Colon (tissue), 2 donors: ENCODE data around the gene PER2.
"Not testable (repeated sequence)": the region's sequence is repeated elsewhere in the genome, so short reads cannot be mapped to it uniquely, and the experiment has no call there.

Source experiments
- FAIRE-seq: peaks from 2 replicates; lab custom pipeline; 2012; peaks lifted over from hg19 to GRCh38; lab: Jason Lieb, UNC
- donor health status: control.
- donor health status: control.

Gene PER2

GRCh38 chr2:238286095-238286494, 2.3 kb downstream of the PER2 start:
- no peak for FAIRE-seq

DNA sequence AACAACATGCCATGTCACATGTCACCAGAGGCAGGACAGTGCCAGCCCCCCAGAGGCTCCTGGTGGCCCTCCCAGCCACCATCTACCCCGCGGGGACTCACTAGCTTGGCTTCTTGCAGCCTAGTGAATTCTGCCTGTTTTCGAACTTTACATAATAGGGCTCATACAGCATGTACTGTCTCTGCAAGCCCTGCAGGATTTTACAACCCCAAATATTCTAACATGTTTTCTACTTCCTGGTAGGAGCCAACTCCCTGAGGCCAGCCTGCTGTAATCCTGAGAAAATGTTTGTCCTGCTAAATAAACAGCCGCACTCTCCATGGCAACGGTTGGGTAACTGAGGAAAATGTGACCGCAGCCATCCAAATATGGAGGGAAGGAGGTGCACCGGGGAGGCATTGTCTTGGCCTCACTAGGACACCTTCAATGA, 2.7 kb downstream of the PER2 start:
- FAIRE-seq = no peak

DNA sequence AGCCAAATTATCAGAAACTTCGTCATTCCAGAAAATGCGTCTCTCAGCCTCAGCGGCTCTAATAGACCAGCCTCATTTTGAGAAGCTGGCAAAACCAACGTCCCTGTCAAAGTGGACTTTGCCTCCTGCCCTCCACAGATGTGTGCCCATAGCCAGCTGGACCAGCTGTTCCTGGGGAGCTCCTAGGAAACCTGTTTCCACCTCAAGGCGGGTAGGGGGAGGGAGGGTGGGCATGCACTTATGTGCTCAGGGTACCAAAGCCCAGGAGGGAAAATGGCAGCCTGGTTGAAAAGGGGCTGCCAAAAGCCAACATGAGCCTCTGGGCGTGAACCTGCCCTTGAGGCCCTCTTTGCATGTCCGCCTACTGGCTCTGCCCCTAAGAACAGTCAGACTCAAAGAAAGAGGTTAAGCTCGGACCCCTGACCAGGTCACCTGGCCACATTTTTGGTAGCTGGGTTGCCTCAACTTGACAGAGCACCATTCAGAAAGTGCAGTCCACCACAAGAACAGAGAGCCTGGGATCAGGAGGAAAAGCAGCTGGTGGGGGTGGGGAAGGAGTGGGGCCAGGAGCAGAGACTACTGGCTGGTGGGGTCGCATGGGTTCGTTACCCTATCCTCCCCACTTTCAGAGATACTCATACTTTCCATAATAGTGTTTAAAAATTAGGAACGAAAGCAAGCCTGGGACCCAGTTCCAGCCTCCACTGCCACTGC, 3.5 kb downstream of the PER2 start:
- no peak for FAIRE-seq

DNA sequence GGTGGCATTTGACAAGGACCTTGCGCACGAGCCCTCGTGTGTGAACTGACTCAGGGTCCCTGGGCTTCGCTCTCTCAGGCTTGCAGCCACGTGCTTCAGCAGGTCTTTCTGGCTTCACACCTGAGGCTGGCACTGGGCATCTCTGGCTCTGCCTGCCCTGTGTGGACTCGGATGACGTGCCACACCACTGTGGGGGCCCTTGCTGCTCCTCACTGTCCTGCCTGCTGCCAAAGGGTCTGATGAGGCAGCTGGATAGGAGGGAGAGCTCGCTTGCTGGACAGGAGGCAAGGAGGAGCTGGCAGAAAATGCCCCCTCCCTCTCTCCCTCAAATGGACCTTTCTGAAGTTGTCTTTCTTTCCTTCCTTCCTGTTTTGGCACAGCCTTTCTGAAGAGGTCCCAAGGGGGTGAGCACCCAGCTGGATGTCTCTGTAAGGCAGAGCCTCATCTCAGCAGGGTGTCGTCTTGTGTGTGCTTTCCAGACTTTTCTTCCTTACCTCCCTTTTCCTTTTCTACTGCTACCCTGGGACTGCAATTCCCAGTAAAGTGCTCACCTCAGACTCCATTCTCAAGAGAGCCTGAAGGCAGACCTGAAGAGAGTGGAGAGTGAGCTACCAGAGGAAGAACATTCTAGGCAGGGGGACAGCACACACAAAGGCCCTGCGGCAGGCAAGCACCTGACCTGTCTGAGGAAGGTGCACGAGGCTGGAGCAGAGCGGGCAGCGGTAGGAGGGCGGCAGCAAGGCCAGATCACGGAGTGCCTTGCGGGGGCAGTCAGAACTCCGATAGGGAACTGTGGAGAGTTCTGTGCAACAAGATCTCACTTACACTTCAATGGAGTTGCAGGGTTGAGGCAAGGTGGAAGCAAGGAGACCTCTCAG, 5.3 kb downstream of the PER2 start:
- no peak for FAIRE-seq

- FAIRE-seq = no peak
Observed at GRCh38 chr2:238281826-238282480, 6.5 kb downstream of the PER2 start.

- no peak for FAIRE-seq
Observed at GRCh38 chr2:238280083-238280825, 8.2 kb downstream of the PER2 start.

DNA sequence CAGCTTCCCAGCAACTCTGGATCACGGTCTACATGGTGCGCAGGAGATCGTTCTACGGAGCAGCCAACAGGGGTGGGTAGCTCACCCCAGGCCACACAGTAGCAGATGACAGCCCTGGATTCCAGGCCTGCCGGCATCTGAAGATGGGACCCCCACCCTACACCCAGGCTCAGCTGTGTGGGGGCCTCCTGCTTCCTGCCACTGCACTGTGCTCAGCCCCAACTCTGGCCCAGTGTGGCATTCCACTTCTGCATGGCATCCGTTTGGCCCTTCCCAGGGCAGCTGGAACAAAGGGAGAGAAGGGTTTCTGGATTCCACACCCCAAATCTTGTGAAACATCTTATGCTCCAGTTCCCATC, 9.1 kb downstream of the PER2 start:
- no peak for FAIRE-seq

DNA sequence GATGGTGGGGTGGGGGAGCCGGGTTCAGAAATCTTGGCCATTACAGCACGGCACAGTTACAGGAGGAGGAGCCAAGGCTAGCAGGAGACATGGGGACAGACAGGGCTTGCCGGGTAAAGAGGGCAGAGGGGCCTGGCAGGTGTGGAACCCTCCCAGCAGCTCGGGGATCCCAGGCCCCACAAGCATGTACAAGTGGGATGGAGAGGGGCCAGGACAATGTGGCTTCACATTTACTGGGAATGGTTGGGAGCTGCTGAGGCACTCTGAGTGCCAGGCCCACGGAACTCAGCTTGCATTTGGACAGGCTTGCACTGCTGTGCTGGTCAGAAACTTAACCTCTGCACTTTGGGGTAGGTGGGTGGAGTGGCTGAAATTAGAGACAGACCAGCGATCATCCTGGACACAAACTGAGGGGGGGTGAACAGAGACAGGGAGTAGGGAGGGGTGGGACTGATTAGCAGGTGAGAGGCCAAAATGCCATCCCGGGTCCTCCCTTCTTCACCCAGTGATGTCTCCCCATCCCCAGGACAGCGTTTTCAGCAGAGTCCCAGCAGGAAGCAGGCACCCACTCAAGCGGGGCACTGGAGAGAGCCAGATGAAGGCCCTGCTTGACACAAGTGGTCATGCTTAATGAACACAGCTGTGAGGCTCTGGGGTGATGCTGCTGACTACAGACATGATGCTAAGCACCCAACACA, 9.6 kb downstream of the PER2 start:
- FAIRE-seq = no peak

DNA sequence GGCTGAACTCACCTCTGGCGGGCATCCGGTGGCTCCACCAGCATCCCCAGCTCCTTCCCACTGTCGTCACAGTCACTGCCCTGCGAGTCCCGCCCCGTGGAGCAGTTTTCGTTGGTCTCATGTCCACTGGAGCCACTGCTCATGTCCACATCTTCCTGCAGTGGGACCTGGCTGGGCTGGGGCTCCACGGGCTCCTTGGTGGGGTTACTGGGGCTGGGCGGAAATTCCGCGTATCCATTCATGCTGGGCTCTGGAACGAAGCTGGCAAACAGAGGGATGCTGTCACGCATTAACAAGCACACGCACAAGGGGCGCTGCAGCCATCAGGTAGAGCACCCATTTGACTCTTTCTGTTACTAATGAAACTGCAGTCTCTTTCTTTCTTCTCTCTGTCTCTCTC, 10.7 kb downstream of the PER2 start:
- no peak for FAIRE-seq

GRCh38 chr2:238274152-238274865, 14.1 kb downstream of the PER2 start:
- FAIRE-seq = no peak

GRCh38 chr2:238273433-238273832, 15.0 kb downstream of the PER2 start:
- FAIRE-seq = not testable (repeated sequence)

DNA sequence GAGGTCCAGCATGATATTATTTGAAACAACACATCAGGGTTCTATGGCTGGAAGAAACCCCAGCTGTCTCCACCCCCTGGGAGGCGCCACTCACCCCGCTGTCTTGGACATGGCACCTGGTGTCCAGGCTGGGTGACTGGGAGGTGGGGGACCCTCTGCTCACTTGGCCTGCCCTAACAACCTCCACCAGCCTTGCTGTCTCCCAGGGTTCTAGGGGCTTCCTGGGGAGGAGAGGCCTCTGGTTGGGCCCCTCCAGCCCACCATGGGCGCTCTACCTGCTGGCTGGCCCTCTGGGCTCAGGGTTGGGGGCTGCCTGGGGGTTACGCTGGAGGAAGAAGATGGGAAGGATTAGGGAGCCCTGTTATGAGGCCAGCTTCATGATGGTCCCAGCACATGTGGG, 16.3 kb downstream of the PER2 start:
- FAIRE-seq = no peak

- FAIRE-seq = not testable (repeated sequence)
Observed at GRCh38 chr2:238271686-238272085, 16.7 kb downstream of the PER2 start.

DNA sequence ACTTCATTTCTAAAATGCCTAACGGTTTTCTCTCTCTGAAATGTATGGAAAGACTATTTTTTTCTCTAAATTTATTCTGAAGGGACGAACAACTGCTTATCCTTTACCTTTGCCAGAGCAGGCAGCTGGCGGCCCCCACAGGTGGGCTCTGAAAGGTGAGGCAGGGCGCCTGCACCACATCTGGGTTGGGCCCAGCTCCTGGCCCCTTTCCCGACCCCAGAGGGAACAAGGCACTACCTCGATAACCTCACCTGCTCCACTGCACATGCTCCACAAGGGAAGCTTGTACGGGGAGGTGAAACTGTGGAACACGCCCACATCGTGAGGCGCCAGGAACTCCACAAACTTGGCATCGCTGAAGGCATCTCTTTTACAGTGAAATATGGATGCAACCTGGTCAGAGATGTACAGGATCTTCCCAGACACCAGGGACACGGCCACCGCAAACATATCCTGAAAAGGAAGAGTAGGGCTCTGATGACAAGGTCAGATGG, 17.3 kb downstream of the PER2 start:
- FAIRE-seq = no peak

GRCh38 chr2:238270606-238271005, 17.8 kb downstream of the PER2 start:
- no peak for FAIRE-seq

DNA sequence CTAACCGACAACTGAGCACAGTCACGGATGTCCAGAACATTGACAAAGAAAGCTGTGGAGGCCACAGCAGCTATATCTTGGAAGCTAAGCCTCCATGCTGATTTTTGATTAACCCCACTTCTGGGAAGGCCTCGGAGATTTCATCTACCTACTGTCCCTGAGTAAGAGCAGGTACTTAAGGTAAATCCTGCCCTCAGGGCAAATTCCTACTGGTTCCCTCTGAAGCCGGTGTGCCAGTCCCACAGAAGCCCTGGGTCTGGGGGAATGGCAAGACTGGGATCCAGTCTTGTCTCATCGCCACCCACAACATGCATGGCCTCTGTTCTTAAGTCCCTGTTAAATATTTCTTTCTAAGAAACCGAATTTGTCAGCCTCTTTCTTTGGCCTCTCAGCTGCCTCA, 18.7 kb downstream of the PER2 start:
- FAIRE-seq = no peak

GRCh38 chr2:238267884-238268680, 20.3 kb downstream of the PER2 start:
- FAIRE-seq = no peak

DNA sequence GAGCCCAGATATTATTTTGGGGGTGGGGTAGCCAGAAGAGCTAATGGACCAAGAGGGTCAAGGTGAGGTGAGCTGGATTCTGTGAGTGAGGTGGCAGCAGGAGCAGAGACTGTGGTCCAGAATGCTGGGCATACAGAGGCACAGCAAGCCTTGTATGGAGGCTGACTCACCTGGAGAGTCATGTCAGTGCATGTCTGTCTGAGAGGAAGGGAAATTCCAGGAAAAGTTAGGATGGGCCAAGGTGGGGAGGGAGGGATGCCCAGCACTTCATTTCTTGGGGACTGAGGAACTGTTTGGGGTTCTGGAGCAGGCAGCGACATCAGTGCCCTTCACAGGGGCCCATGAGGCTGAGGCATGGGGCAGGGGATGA, 21.1 kb downstream of the PER2 start:
- no peak for FAIRE-seq

GRCh38 chr2:238265605-238266004, 22.8 kb downstream of the PER2 start:
- FAIRE-seq = no peak

DNA sequence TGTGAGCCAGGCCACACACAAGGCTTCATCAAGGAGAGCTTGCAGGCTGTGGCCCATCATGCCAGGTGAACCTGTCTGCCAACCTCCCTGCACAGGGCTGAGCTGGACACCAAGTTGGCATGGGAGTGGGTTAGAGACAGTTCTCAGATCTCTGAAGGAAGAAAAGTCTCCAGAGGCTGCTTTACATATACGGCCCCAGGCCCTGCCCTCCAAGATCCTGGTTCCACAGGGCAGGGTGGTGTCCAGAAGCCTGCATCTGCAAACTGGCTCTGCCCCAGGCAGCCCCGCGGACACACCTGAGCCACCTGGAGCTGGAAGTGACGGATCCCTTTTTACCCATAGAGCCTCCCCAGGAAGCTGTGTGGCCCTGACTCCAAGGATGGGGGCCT, 24.3 kb downstream of the PER2 start:
- no peak for FAIRE-seq
